AG04450 (cell line): ENCODE results near the gene VPS8. TPM values are rescaled to one million over a fixed set of nuclear protein-coding genes. Genes with fewer than 3 reads are reported as not detected.

ENCODE experiments used
- CTCF ChIA-PET: fragments of 300-600, 350-600 bp; formaldehyde crosslinking; extraction: SDS; loops from one replicate; lab custom pipeline; 2022; ENCODE audit warnings: antibody characterized with exemption, inconsistent platforms; lab: Charles Lee
- POLR2A ChIA-PET: fragments of 350-600 bp; formaldehyde crosslinking; extraction: SDS; loops from one replicate; lab custom pipeline; 2021; ENCODE audit warnings: antibody characterized with exemption, inconsistent platforms; lab: Yijun Ruan, JAX
- DNase-seq: peaks from one replicate; pipeline ENCODE4 v3.0.0-alpha.2; 2011; ENCODE audit warnings: low read depth, low spot score
- H3K27ac ChIP-seq: one replicate; pipeline ENCODE4 v1.5.1; 2012; ENCODE audit warnings: low read depth, low read length, control low read depth
- H3K27me3 ChIP-seq: one replicate; pipeline ENCODE4 v1.6.0; 2012; ENCODE audit warnings: low read length; ENCODE audit not compliant: control insufficient read depth, insufficient read depth
- H3K4me3 ChIP-seq: 2 replicates; pipeline ENCODE4 v1.5.1; 2011; ENCODE audit warnings: mild to moderate bottlenecking, low read depth, low read length, control low read depth
- H3K9me3 ChIP-seq: 2 replicates; pipeline ENCODE4 v1.5.1; 2012; ENCODE audit warnings: low read length; ENCODE audit not compliant: control insufficient read depth, insufficient read depth
- CTCF ChIP-seq: IDR thresholded peaks from 2 replicates; pipeline ENCODE4 v1.5.1; 2011; ENCODE audit warnings: low read depth, low read length, control low read depth, inconsistent platforms
- polyA plus RNA-seq: library from polyadenylated mRNA; depleted of rRNA; stranded (reverse); fragments of >200 nt; gene quantifications from 2 replicates; pipeline ENCODE4 v1.2.3, GENCODE V29; 2011

VPS8 gene
- polyA plus RNA-seq, 1 experiment: 40.6 TPM

- no peak for TF ChIP-seq CTCF
- CTCF ChIA-PET: interaction anchor here (0.8 to 2.9 kb wide), 6 partner anchors 10 to 417 kb away, joined by 3 to 11 read pairs (median 6); partner anchors contain the start of genes EPHB3 and VPS8
These were observed 23.2 kb upstream of the VPS8 start for GRCh38 chr3:184788751-184789150.

GRCh38 chr3:184789314-184789998, 22.5 kb upstream of the VPS8 start:
- Histone ChIP-seq H3K9me3 (no peaks in the 10 kb centered on the region), H3K27me3 (no peaks in the 10 kb centered on the region), H3K4me3 (no peak overlapping the region), H3K27ac (no peak overlapping the region)
- ChIA-PET POLR2A (no interaction called here), CTCF (interaction anchor here (0.8 to 2.9 kb wide), 7 partner anchors 11 to 418 kb away, joined by 3 to 11 read pairs (median 6); partner anchors contain the start of genes EPHB3 and VPS8)
- no peak for TF ChIP-seq CTCF
- no peak for DNase-seq

More at GRCh38 chr3:184788751-184789150, 23.2 kb upstream of the VPS8 start:
- no peak overlapping the region for H3K4me3 ChIP-seq
- POLR2A ChIA-PET: no interaction called here
- H3K27me3 ChIP-seq: no peaks in the 10 kb centered on the region
- no peak for DNase-seq
- no peaks in the 10 kb centered on the region for H3K9me3 ChIP-seq
- H3K27ac ChIP-seq: no peak overlapping the region

- ChIA-PET POLR2A (no interaction called here), CTCF (interaction anchor here (1.1 to 2.9 kb wide), 3 partner anchors 12 to 230 kb away, joined by 3 to 11 read pairs (median 11); partner anchors contain the start of genes EPHB3 and VPS8)
- H3K27ac ChIP-seq: no peak overlapping the region
- TF ChIP-seq CTCF: no peak
- H3K9me3 ChIP-seq: no peaks in the 10 kb centered on the region
- H3K4me3 ChIP-seq: no peak overlapping the region
- DNase-seq: no peak
- no peaks in the 10 kb centered on the region for H3K27me3 ChIP-seq
These were observed 20.8 kb upstream of the VPS8 start for GRCh38 chr3:184791171-184791570.

- ChIA-PET CTCF (no interaction called here), POLR2A (no interaction called here)
- peaks cover 6% of the 10 kb centered on the region for H3K27me3 ChIP-seq
- H3K9me3 ChIP-seq: no peaks in the 10 kb centered on the region; the same call in 1 of the 2 replicates
- no peak overlapping the region for H3K27ac ChIP-seq
- no peak overlapping the region for H3K4me3 ChIP-seq
- no peak for DNase-seq
- no peak for TF ChIP-seq CTCF
These were observed 16.3 kb upstream of the VPS8 start for GRCh38 chr3:184795522-184796190.

- POLR2A ChIA-PET: no interaction called here
- H3K27me3 ChIP-seq: peaks cover 6% of the 10 kb centered on the region
- no peaks in the 10 kb centered on the region; the same call in 1 of the 2 replicates for H3K9me3 ChIP-seq
- DNase-seq: no peak
- H3K27ac ChIP-seq: no peak overlapping the region
- CTCF ChIA-PET: no interaction called here
- TF ChIP-seq CTCF: no peak
- H3K4me3 ChIP-seq: no peak overlapping the region
These were observed 15.4 kb upstream of the VPS8 start for GRCh38 chr3:184796551-184796950.
